Central memory CD4-positive, alpha-beta T cell (primary cell): ENCODE data around the gene EGR4.
"Not testable (repeated sequence)": the region's sequence is repeated elsewhere in the genome, so short reads cannot be mapped to it uniquely, and the experiment has no call there.

Source experiments
- DNase-seq: peaks from one replicate; pipeline ENCODE4 v3.0.0; 2022

The EGR4 gene

DNA sequence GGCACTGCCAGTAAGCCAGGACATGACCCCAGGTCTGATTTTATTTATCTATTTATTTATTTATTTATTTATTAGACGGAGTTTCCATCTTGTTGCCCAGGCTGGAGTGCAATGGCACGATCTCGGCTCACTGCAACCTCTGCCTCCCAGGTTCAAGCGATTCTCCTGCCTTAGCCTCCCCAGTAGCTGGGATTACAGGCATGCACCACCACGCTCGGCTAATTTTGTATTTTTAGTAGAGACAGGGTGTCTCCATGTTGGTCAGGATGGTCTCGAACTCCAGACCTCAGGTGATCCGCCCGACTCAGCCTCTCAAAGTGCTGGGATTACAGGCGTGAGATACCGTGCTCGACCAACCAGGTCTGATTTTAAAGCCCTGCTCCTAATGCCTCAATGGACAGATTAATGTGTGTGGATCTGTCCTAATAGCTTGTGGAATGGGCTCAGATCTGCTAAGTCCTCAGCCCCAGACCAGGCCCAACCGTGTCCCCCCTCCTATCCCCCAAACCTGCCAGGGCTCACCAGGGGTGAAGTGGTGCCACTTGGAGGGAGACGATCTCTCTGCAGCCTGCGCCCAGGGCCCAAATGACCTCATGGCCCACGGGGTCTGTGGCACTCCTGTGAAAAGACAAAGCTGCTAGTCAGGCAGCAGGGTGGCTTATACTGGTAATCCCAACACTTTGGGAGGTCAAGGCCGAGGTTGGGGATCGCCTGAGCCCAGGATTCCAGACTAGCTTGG, 30.5 kb downstream of the EGR4 start:
- not testable (repeated sequence) for DNase-seq

DNA sequence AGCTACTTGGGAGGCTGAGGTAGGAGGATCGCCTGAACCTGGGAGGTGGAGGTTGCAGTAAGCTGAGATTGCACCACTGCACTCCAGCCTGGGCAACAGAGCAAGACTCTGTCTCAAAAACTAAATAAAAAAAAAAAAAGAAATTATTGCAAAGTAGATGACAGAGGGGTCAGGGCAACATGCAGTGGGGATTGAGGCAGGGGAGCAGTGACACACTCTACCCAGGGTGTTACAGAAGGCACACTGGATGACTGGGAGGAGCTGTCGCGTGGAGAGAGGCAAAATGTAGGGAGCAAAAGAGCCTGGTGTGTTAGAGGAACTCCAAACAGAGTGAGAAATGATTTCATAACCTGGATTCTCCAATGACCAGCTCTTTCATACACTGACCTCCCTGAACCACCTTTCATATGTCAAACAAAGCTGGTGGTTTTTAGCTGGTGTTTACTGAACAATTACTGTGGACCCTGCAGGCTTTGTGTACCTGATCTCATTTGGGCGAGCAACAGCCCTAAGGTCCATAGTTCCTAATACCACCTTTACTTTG, 31.2 kb downstream of the EGR4 start:
- no peak for DNase-seq

DNA sequence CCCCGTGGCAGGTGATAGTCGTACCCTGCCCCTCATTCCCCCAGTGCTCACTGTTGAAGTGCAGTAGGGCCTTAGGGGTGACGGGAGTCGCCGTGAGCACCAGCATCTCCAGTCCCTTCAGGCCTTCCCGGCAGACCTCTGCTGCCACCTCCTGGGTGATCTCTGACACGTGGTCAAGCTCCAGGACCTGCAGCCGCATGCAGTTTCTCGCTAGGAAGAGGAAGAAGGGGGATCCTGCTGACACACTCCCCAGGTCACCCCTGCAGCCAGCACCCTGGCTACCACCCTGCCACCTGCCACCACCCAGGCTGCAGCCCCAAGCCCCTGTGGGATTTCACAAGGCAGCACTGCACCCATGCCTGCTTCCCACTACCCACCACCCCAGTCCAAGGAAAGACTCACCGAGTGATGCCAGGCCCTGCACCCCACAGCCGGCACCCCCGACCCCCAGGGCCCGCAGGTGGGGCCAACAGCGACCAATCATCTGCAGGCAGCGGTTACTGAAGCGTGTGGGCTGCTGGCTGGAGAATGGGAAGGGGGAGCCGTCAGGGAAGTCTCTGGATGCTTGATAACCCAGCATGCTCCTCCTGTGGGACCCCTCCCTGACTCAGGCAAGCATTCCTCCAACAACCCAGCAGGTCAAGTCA, 32.9 kb downstream of the EGR4 start:
- no peak for DNase-seq

DNA sequence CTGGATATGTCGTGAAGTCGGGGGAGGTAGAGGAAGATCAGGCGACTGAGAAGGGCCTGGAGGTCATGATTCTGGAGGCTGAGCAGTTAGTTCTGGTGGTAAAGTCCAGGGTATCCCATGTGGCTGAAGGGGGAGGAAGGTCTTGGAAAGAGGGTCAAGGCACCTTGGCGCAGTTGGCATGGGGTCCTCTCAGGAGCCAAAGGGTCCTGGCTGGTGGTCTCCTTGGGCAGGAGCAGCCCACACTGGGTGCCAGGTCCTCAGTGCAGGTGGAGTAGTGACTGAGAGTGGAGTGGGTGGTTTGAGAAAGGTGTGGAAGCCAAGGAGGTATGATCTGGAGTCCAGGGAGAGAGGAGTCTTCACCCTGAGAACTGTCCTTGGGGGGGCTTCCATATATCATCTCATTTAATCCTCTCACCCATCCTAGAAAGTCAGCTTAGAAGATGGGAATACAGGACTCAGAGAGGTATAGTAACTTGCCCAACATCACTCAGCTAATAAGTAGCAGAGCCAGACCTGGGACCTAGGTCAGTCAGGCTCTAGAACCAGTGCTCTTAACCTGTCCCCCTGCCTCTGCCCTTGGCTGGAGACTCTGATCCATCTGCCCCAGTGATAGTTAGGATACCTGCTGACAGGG, 33.5 kb downstream of the EGR4 start:
- no peak for DNase-seq

DNA sequence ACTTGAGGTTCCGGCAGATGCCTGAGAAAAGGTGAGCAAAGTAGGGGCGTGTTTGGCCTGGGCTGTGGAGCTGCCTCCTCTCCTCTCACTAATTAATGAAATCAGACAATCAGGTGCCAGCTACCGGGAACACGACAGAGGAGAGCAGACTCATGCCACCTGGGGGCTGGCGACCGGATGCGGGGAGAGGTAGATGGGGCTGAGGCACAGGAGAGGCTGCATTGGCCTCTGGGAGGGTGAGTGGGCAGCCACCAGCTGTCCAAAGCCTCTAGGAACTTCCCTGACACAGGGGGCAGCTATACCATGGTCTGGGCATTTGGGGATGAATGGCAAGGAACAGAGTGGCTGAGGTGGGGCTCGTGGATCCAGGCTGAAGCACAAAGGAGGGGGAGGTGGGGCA, 34.1 kb downstream of the EGR4 start:
- no peak for DNase-seq

DNA sequence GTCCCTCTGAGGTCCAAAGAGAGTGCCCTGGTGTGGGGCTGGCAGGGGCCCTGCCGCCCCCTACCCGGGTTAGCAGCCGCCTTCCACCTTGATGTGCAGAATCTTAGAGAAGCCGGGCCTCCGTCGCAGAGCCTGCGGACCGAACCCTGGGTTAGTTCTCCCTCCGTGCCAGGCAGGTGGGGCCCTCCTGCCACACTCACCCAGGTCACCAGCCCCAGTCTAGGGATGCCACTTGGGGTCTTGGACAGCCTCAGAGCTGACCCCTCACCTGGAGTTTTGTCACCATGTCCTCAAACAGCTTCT, 34.5 kb downstream of the EGR4 start:
- no peak for DNase-seq

DNA sequence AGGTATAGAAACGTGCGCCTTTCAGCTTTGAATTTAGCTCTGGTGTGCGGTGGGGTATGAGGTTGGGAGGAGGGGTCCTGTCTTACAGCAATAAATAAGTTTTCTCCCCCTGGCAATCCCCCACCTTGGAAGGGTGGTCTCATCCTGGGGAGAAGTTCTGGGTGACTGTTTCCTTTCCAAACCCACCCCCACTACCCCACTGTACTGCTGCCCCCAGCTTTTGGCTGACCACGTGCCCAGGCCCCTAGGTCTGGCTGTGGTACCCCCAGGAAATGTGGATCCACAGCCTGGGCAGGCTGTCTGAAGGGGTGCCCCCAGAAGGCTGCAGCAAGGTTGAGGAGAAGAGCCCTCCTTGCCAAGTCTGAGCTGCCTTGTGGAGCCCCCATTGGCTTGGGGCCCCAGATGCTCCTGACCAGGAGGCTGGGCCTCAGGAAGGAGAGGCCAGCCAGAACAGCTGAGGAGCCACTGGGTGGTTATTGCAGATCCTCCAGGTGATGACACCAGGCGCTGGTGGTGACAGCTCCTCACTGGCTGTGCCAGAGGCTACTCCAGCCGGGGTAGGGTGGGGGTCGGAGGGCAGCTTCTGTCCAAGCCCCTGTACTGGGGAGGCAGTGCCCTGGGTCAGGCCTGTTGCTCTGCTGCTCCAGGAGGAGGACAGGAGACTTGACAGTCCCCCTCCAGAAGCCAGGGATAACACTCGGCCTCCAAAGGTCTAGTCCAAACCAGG, 35.0 kb downstream of the EGR4 start:
- no peak for DNase-seq

DNA sequence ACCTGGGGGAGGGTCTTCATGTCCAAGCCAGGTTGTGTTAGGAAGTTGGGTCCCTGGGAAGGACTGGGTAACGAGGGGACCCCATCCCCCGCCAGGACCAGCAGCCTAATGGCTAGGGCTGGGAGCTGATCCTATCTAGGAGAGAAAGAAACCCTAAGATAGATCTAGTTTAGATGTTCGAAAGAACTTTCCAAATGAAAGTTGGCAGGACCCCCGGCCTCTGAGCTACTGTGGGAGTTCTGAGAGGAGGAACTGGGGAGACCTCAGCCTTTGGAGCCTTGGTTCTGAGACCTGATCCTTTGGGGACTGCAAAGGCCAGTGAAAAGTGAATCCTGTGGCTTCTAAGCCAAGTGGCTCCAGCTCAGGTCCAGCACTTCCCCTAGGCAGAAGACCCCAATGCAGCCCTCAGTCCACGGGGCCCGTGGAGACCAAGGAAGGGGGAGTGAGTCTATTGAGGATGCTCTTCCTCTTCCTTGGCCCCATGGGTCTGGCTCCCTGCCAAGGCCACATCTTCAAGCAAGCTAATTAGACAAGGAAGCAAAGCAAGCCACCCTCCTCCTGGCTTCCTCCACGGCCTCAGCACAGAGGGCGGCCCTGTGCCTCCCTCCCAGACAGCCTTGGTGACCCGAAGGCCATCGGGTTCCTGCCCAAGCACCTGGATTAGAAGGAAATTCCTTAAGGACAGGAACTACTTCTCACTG, 35.8 kb downstream of the EGR4 start:
- DNase-seq: no peak

DNA sequence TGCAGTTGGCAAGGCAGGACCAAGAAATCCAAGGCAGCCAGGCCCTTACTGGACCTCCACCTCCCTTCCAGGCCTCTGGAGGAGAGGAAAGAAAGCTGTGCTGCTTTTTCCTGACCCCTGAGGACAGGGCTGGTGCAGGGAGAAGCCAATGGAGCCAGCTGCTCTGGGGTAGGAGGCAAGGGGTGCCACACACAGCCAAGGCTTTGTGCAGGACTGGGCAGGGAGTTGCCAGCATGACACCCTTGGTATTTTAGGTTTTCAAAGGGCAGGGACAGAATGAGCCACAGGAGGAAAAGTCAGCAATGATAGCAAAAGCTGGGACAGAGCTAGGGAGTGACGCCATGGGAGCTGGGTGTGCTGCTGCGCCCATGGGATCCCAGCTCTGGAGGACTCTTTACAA, 36.3 kb downstream of the EGR4 start:
- DNase-seq: no peak

DNA sequence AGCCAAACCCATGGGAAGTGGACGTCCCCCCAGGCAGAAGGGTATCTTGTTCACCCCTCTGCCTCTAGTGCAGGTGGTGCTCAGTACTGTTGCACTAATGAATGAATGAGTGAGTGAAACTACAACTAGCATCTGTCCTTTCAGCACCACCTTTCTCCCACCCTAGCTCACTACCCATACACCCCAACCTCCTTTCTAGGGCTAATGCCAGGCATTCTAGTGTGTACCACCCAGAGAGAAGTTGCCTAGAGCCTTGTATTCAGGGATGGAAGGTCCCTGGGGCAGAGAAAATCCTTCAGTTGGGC, 36.8 kb downstream of the EGR4 start:
- DNase-seq: no peak

DNA sequence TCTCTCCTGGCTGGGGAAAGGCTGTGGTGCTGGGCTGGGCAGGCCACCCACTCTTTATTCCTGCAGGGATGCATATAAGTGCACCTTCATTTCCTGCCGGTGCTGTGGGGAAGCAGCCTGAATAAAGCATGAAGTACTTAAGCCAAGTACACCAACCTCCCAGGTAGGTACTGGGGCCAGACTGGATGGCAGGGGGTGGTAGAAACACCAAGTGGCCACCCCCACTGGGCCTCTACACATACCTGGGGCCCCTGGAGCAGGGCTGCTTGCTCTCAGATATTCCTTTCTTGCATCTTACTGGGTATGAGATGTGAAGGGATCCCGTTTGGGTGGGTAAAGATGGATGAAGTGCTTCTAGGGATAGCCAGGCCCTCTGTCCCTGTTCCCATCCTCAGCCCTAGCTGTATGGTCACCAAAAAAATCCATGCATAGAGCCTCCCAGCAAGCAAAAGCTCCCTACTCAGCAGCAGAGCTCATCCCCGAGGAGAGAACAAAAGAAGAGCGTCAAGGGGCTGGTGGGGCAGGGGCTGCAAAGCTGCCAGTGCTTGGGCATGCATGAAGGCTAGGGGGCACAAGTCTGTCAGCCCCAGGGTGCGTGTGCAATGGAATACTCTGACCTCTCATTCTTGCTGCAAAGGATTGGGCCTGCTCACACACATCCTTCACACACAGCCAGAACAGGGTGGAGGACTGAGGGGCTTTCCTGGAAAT, 37.3 kb downstream of the EGR4 start:
- DNase-seq: no peak

DNA sequence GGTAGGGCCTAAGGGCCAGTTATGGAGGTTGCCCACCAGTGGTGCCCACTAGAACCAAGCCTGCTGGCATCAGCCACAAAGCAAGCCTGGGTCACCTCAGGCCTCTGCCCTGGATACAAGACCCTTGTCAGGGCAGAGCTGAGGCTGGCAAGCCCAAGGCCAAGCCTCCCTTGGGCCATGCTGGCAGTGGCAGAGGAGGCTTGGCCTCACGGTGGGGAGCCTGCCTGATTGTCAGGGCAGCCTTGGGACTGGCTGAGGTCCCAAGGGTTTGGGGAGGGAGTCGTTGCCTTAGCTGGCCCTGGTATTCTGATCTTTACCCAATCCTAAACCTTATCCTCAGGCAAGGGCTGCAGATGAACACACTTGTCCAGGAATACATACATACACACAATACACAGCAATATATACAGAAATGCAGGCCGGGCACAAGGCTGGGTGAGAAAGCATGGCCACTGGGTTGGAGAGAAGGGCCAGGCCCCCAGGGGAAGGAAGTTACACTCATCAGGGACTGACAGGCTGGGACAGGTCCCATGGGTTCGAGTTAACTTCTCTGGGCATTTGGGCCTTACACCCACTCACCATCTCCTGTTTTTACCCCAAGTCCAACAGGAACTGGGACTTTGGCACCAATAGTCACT, 38.2 kb downstream of the EGR4 start:
- no peak for DNase-seq

DNA sequence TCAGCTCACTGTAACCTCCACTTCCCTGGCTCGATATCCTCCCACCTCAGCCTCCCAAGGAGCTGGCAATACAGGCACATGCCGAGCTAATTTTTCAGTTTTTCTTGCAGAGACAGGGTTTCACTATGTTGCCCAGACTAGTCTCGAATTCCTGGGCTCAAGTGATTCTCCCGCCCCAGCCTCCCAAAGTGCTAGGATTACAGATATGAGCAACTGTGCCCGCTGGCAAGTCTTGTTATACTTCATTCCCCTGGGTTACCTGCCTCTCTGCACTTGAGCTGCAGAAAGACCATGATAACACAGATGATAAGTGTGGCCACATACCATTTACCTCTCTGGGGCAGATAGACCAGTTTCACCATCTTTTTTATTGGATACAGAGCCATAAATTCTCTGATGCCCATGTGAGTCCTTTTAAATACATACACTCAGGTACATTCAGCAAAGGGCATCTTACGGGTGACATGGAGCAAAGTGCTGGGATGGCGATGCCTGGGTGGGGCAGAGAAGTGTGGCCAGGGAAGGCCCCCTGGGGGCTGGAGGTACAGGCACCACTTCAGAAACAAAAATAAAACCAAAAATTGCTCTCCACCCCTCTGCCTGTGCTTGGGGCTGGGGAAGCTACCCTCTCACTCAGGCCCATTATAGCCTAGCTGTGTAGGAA, 38.9 kb downstream of the EGR4 start:
- DNase-seq: no peak

DNA sequence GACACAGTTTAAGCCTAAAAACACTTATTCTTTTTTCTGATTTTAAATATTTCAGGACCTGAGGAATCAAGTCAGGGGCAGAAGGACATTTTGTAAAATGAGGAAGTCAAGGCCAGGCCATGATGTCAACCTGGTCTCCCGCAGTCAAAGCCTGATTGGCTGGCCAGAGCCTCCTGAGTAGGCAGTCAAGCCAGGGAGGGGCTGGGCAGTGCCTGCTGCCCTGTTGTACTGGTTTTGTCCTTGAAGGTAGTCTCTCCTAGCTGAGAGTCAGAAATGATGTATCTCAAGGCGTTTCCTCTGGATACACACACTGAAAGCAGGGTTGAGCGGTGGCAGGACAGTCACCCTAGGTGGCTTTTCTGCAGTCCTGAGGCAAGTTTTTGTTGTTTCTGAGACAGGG, 39.4 kb downstream of the EGR4 start:
- DNase-seq: no peak

DNA sequence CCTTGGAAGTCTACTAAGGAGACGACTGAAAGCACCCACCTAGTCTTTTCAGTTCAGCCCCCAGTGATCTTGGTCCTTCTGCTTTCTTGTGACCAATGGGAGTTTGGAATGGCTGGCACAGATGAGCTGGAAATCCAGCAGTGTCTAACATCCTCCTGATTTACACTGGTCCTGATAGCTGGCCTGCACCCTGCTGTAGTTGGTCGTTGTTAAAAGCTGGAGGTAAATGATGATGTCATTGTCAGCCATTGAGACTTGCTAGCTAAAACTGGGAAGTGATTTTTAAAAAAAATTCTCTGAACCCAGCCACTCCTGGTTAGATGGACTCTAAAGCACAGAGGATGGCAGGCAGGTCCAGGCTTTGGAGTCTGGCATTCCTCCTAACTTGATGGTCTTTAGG, 39.9 kb downstream of the EGR4 start:
- no peak for DNase-seq

DNA sequence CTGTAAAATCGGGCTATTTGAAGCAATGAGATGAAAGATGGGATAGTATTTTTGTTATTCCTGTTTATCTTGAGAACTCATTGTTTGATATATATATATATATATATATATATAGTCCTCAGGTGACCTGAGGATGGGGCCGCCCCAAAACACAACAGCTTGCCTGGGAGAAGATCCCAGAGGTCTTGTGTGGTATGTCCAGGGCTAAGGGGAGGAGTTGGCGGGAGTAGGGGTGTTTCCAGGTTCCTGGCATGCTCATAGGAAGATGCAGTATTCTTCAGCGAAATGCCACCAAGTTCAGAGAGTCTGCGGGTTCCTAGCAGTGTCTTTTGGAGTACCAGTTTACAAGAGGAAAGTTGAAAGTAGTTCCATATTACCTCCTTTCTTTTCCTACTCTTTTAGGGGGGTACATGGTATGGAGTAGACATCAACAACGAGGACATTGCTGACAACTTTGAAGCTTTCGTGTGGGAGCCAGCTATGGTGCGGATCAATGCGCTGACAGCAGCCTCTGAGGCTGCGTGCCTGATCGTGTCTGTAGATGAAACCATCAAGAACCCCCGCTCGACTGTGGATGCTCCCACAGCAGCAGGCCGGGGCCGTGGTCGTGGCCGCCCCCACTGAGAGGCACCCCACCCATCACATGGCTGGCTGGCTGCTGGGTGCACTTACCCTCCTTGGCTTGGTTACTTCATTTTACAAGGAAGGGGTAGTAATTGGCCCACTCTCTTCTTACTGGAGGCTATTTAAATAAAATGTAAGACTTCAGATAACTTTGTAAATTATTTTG, 40.9 kb downstream of the EGR4 start:
- no peak for DNase-seq

DNA sequence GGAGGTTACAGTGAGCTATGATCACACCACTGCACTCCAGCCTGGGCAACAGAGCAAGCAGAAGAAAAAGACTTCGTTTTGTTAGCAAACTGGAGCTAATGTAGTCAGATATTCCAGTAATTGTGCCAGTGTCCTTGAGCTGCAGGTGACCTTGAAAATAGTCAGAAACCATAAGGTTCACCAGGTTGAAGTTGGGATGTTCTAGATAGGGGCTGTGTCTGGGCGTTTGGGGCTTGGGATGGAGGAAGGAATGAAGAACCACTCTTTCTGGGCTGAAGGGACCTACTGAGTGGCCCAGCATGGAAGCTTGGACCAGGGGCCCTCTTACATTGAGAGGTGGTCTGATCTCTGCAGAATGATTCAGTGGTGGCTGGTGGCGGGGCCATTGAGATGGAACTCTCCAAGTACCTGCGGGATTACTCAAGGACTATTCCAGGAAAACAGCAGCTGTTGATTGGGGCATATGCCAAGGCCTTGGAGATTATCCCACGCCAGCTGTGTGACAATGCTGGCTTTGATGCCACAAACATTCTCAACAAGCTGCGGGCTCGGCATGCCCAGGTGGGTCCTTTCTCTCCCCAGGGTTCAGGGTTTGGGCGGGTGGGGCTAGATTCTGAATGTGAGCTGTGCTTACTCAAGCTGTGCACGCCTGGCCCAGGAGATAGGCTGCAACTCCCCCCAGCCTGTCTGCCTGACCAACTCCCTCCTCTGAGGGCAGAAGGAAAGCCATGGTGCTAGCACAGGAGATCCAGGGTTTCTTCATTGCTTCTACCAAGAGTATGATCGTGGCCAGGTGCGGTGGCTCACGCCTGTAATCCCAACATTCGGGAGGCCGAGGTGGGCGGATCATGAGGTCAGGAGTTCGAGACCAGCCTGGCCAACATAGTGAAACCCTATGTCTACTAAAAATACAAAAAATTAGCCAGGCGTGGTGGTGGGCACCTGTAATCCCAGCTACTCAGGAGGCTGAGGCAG, 42.2 kb downstream of the EGR4 start:
- no peak for DNase-seq

DNA sequence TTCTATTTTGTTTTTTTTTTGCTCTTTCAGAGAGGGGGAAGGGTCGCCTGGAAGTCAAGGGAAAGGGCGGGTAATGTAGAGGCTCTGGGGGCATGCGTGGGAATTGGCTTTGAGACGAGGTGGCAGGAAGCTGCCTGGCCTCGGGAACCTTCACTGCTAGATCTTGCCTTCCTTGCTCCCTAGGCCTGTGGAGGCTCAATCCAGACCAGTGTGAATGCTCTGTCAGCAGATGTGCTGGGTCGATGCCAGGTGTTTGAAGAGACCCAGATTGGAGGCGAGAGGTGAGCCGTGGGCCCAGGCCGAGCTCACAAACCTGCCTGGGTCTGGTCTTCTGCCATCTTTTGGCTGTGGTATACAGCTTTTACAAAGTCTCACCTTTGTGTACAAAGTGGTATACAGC, 43.7 kb downstream of the EGR4 start:
- no peak for DNase-seq

DNA sequence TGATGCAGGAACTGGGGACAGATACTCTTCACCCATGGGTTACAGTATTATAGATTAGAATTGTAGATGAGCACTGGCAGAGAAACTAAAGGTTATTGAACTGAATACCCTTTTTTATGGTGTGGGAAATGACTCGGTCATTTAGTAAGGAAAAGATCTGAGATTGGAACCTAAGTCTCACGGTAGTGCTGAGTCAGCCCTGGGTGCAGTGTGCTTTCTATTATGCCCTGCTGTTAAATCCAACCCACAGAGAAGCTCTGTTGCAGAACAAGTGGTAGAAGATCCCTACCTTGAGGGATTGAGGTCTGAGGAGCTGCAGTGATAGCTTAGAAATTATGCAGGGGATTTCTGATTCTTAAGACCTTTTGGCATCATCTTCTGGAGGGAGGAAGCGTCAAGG, 46.5 kb downstream of the EGR4 start:
- DNase-seq: no peak
